CD4-positive, alpha-beta T cell treated with Interleukin-10 for 1 hour (primary cell): ENCODE data around the gene MRPS15.
"Not testable (repeated sequence)": the region's sequence is repeated elsewhere in the genome, so short reads cannot be mapped to it uniquely, and the experiment has no call there.

Source experiments
- DNase-seq: peaks from one replicate; pipeline ENCODE4 v3.0.0-alpha.2; 2020

MRPS15 gene

DNA sequence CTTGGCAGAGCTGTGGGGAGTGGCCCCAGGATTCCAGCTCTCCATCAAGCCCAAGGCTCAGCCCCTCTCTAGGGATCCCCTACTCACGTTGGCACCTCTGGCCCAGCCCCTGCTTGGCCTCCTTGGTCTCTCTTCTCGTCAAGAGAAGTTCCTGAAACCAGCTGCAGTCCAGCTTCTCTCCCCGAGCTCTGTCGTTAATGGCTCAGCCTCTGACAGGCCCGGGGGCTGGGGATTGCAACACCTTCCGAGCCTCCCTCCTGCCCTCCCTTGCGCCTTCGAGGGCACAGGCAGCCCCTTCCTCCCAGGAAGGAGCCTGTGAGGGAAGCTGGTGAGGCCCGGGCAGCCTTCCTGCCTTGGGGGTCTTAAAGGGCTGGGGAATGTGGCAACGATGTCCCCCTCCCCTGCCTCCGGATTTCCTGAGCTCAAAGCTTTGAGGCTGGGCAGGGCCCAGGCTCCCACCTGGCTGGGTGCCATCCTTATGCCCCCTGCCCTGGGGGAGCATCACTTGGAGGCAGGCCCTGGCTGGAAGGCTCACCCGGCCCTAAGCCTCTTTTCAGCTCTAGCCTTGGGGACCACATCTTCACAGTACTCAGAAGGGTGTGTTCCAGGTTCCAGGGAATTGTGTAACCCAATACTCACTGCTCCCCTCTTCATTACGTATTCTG is 18.7 kb upstream of the MRPS15 start, which contains the start of gene CSF3R:
TSS of gene CSF3R (minus strand) at position 190 of the 665 bp plus-strand sequence. CDS start 3,417 bp downstream, outside the sequence.
- no peak for DNase-seq

DNA sequence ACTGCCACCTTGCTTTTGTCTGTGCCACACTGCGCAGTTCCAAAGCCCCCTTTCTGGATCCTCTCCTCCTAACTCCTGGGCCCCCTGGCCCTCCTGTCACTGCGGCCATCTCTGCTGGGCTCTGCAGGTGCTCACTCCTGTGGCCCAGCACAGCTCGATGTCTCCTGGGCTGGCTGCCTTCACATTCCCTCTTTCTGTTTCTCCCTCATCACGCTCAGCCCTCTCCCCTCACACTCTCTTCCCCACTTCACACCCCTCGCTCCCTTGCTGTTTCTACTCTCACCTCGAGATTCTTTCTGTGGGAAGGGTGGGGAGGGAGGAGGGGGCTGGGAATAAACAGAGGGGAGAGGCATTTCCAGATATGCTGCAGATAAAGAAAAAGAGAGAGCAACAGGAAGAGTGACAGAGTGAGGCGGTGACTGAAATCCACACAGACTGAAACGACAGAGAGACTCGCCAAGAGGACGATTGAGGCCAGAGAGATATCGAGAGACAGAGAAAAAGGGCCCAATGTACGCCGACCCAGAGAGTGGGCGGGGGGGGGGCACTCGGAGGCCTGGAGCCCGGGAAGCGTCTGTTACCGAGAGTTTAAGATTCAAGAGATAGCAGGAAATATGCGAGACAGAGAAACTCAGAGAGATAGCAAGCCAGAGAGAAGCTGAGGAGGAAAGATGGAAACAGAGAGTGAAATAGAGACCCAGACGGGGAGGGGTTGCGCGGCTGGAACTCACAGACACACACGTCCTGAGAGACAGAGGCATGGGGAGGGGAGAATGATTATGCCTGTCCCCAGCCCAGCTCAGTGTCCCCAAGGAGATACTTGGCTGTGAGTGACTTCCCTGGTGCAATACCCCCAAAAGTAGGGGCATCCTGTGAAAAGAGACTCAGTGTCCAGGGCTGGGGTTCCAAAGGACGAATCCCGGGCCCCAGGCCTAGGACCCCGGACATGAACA is 17.9 kb upstream of the MRPS15 start:
- no peak for DNase-seq

DNA sequence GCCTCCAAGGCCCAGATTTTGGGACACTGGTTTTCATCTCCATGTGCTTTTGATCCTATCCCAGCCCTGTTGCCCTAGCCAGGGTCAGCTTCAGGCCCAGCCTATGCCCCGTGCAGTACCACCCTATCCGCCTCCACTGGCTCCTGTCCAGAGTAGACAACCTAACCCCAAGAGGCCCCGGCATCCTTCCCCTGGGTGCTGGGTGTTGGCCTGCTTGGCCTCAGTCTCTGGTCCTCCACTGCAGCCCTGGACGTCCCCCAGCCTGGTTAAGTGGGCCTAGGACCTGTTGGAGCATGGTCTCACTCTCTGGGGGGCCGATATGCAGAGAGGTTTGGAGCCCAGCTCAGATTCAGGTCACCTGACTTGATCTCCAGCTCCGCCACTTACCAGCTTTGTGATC is 16.9 kb upstream of the MRPS15 start:
- no peak for DNase-seq

DNA sequence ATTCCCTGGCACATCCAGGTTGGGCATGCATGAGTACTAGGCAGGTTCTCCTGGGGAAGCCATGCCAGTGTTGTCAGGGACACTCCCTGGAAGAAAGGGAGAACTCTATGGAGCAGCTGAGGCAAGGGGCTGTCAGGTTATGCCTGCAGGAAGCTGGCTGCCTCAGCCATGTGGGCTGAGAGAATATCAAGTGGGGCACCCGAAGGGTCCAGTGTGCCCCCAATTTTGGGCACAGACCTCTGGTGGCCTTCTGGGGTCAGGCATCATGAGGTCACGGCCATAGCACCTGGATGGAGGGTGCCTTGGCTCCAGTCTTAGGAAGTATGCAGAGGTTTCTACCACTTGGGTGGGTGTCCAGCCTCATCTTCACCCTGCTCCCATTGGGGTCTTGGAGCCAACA is 16.0 kb upstream of the MRPS15 start:
- no peak for DNase-seq

DNA sequence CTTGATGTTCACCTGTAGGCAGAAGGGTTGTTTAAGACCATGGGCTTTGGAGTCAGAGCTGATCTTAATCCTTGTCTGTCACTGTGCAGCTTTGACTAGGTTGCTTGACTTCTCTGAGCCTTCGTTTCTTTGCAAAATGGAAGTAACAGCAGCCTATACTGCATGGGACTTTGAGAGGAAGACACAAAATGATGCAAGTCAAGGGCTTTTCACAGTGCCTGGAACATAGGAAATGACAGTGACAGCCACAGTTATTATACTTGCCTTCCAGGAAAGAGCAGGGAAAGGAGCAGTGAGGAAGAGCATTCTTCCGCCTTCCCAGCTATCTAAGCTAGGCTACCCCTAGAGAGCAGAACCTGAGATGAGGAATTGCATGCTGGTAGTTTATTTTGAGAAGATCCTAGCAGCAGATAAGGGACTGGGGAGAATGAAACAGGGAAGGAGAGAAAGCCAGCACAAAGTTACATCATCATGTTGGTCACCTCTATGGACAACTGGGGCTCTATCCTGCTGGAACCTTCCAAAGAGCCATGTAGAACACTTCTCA is 15.4 kb upstream of the MRPS15 start:
- no peak for DNase-seq

DNA sequence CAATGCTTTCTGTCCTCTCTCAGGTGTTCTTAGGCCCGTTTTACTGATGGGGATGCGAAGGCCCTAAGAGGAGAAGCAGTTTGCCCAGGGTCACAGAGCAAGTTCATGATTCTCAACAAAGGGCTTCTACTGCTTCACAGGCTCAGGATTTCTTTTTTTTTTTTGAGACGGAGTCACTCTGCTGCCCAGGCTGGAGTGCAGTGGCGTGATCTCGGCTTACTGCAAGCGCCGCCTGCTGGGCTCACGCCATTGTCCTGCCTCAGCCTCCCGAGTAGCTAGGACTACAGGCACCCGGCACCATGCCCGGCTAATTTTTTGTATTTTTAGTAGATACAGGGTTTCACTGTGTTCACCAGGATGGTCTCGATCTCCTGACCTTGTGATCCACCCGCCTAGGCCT is 13.4 kb upstream of the MRPS15 start:
- DNase-seq = not testable (repeated sequence)

DNA sequence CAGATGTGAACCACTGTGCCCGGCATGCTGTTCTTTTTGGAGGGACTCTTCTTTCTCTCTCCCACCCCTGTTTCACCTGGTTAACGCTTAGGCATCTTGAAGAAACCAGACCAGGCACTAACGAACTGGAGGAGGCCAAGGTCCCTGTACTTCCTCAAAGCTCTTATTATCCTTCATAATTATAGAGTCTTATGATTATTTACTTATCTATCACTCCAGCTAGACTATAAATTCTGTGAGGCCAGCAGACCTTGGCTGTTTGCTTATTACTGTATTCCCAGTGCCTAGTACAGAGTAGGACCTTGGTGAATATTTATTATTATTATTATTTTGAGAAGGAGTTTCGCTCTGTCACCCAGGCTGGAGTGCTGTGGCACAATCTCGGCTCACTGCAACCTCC is 12.8 kb upstream of the MRPS15 start:
- DNase-seq = no peak

DNA sequence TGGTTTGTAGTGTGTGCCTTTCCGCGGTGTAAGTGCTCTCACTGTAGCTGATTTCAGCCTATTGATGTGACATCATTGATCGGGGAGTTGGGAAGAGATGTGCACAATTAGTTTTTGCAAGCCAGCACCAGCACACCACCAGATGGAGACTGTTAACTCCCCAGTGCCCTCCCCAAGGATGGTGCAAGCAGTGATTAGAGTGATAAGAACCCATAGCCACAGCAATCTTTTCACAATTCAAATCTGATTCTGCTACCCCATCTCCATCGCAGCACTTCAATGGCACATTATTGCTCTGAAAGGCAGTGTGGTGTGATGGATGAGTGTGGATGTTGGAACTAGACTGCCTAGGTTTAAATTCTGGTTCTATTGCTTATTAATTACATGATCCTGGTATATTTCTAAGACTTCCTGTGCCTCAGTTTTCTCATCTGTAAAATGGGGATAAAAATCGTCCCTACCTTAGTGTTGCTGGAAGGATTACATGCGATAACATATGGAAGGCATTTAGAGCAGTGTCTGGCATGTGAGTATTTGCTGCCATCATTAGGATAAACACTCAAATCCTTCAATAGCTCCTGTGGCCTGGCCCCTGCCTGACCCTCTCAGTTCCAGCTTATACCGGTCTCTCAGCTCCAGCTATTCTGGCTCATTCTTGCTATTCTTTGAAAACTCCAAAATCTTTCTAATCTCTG is 11.9 kb upstream of the MRPS15 start:
- DNase-seq = no peak

DNA sequence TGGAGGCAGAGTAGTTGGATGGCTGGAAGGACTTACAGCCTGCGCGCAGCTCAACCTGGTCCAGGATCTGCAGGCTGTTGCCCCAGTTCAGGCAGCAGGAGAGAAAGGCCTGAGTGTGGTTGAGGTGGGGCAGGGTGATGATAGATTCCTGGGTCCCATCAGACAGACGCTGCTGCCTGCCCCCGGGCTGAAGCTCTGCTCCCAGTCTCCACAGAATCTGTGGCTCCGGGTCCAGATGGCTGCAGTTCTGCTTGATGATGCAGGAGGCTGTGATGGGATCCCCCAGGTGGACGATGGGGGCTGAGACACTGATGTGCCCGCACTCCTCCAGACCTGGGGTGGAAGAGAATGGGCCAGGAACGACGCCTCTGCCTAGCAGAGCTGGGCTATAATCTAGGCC is 11.2 kb upstream of the MRPS15 start:
- DNase-seq = no peak

DNA sequence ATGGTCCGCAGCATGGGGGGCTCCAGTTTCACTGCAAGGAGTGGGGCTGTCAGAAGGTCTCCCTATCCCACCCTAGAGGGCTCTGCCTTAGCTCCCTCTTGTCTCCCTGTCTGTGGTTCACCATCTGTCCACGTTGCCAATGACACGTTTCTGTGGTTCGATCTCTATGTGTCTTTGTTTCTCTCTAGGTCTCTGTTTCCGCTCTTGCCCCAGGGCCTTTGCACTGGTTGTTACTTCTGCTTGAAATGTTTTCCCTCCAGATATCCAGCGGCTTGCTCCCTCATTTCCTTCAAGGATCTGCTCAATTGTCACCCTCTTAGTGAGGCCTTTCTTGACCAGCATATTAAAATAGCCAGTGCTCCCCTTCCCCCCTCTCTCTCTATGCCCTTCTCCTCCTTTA is 8.5 kb upstream of the MRPS15 start:
- no peak for DNase-seq

DNA sequence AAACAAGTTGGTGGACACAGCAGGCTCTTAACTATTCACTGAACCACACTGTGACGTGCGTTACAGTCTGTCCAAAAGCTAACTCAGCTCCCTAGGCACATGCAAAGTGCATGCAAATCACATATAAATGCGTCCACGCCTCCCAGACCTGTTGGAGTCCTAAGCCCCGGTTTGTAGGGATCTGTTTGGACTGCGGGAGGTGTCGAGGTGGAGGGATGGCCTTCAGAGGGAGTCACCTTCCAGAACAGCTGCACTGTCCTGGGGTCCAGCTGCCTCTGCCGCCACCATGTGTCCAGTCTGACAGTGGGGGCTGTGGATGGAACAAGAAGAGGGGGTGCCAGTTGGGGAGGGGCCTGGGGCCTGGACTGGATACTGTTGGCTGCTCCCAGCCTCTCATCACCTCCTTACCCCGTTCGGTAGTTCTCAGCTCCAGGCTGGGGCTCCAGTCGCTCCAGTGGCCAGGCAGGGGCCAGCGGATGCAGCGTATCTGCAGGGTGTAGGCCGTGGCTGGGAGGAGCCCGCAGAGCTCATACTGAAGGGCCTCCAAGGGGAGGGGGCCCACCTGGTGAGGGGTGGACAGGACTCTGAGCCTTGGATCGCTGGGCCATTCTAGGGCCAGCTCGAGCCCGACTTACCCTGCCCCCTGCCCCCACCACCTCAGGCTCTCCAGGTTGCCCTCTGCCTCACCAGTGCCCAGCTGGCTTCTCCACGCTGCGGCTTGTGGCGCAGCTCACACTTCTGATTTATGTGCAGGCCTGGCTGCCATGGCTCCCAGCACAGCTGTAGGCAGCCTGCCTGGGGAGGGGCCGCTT is 7.9 kb upstream of the MRPS15 start:
- DNase-seq = no peak

DNA sequence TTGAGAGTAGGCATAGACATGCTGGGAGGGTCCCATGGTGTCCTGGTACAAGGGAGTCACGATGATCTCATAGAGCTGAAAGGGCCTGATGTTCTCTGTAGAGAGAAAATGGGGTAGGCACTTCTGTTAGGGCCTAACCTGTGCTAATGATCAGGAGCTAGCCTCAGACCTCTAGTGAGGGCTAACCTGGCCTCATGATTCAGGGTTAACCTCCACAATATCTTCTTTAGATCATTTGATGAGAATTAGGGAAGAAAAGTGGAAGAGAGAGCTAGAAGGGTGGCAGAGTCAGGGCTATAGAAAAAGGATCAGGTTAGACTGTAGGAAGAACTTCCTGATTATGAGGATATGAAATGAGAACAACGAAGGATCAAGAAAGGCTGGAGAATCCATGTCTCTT is 5.0 kb upstream of the MRPS15 start:
- no peak for DNase-seq

DNA sequence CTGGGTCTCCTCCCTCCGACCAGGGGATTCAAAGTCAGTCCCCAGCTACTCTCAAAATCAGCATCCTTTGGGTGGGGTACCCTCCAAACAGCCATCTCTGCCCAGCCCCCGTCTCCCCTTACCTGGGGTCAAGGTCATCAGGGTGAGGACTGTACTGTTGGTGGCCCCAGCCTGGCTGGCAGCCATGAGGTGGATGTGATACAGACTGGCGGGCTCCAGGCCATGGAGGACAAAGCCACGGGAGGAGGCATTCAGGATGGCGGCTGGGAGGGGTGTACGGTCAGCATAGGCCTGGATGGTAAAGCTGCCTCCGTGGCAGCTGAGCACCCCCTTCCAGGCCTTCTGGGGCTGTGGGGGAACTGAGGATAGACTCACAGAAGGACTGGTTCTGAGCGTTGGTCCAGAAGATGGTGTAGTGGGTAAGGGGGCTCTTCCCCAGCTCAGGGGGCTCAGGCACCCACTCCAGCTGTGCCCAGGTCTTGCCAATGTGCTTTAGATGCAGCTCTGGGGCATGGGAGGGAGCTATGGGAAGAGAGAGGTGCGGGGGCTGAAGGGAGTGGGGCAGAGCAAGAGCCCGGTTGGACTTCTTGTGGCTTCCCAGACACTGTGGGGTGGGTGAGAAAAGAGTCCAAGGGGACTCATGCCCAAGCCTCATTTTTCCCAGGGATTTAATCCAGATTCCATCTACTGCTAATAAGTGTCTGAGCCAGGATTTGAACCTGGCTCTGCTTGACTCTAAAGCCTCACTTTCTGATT is 3.7 kb upstream of the MRPS15 start:
- no peak for DNase-seq

DNA sequence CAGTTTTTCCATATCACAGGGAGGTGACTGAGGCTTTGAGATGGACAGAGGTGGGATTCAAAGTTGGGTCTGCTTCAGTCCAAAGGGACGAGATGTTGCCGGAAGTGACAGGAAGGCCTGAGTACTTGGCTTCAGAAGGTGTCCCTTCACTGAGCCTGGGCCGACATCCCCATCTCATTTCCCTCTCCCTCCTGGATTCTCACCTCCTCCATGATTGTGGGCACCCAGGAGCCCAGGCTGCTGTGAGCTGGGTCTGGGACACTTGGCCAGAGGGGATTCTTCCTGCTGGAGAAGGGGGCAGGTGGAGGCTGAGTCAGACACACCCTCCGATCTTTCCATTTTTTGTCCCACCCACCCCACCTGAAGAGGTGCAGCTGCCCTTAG is 2.8 kb upstream of the MRPS15 start:
- no peak for DNase-seq

DNA sequence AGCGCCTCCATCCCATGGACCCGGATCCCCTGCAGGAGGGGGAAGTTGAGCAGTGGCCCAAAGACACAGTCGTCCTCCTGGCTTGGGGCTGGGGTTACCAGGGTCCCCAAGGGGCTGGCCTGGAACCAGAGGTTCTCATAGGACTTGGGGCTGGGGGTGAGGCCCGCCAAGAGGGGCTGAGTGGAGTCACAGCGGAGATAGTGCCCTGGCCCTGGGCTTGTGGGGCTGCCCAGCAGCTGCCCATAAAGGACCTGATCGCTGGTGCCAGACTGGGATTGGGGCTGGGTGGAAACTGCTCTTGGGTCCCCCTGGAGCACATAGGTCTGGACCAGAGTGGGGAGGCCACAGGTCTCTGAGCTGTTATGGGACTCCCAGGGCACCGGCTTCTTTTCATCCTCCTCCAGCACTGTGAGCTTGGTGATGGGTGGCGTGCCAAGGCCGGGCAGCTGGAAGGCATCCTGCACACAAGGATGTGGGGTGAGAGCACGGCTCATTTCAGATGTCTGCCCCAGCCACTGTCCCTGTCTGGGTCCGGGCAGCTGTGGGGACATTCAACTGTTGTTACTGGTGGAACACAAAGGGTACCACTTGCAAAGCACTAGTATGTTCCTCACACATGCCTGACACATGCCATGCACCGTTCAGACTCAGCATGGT is 2.3 kb upstream of the MRPS15 start:
- DNase-seq = no peak

DNA sequence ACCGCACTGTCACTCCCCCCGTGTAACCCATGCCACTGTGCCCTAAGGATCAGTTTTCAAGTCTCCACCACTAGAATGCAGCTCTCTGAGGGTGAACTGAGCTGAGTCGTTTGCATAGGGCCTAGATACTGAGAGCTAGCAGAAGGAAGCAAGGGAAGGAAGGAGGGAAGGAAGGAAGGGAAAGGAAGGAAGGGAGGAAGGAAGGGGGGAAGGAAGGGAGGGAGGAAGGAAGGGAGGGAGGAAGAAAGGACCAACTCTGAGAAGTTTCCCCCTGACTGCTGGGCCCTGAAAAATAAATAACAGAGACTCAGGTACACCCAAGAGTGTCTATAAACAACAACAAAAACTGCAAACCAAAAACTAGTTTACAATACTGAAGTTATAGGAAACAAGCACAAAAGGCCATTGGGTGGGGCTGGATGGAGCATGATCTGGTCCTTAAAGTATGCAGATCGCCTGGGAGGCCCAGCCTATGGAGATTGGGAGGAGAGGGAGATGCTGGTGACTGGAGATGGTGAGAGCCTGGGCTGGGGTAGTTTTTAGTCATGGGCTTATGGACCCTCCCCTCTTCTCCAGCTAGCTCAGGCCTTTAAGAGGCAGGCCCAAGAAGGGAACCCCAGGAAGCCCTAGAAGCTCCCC is 1.7 kb upstream of the MRPS15 start:
- no peak for DNase-seq

DNA sequence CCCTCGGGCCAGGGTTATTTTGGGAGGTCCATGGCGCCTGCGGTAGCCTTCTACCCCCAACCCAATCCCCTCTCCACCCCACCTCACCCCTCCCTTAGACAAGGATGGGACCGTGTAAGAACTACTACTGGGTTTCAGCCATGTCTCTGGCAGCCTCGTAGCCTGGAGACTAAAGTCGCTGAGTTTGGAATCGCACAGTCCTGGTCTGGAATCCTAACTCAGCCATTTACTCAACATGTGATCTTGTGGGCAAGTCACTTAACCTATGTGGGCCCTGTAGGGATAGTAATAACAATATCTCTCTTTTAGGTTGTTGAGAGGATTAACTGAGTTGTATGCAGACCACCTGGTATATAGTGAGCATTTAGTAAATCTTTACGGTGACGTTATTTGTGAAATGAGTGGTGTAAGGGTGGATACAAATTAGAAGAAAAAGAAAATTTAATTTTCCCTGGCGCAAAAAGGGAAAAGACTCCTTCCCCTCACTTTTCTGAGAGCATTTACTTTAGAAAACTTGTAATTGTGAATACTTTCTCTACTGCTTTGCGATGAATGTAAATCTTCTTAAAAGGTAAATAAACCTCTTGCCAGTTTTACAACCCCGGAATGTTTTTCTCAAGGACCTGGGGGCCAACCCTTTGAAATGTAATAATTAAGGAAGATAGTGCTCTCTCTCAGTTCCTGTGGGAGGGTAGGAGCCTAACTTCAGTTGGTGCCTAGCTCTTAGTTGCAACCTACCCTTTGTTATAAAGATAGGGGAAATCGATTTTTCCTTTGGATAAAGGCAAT is 615 bp upstream of the MRPS15 start:
- no peak for DNase-seq

DNA sequence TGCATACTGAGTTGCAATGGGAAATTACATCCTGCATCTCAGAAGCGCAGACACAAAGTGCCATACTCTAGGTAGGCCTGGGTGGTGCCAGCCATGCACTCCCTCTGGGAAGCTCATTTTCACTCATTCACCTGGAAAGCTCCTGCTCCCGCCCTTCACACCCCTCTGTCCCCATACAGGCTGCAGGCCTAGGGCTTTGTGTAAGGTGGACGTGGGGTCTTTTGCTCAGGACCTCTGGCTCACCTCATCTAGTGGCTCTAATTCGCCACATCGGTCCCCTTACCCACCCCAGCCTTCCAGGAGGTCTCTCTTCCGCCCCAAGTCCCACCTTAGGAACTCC is 751 bp downstream of the MRPS15 start:
- DNase-seq = no peak

DNA sequence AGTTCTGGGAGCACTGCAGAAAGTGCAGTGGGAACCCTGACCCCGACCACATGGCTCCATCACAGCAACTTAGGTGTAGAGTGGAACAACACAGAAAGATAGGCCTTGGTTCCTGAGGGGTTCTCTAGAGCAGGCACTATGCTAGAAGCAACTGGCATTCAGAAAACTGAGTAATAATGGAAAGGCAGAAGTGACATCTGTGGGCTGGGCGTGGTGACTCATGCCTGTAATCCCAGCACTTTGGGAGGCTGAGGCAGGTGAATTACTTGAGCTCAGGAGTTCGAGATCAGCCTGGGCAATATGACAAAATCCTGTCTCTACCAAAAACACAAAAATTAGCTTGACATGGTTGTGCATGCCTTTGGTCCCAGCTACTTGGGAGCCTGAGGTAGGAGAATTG is 5.3 kb downstream of the MRPS15 start:
- DNase-seq = no peak

DNA sequence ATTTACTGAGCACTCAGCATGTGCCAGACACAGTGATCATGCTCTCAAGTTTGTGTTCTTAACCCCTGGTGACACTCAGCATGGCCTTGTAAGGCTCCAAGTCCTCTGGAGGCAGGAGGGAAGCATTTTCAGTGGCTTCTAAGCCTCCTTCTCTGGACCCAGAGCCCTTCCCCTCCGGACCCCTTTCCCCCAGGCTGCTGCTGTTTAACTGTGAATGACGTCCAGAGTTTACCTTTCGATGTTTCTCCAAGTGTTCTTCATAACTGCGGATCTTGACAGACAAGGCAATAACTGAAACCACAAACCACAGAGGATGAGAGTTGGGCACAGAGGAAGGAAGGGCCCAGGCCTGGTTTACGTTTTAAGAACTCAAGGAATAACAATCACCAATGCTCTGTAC is 6.5 kb downstream of the MRPS15 start:
- peak; percentile 18 for DNase-seq
